Measurements from ENCODE around the gene GFPT2.

DNA sequence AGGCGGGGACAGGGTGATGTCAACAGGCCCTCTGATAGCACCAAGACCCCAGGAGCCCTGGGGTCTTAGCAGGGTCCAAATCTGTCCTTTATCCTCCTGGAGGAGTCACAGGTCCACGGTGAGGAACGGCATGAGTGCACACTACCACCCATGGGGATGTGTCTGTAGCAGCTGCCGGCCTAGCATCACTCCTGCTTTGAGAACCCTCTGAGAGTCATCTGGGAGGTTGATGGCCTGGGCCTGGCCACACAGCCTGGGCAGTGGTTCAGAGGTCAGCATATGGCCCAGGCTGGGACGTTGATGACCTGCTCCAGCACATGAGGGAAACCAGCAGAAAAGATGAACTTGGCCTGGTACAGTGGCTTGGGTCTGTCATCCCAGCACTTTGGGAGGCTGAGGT is 1.8 kb upstream of the GFPT2 start:
- TF ChIP-seq CTCF (IDR thresholded peaks at IDR 0.05): no peak
- TF ChIP-seq POLR2A (IDR thresholded peaks at IDR 0.05): no peak
